Raji (cell line): ENCODE measurements around the gene TMEM267.

ENCODE experiments used
- POLR2A ChIP-seq: IDR thresholded peaks from 2 replicates; pipeline ENCODE4 v1.6.1; 2011; ENCODE audit warnings: low read depth, low read length, control low read depth; ENCODE audit not compliant: insufficient read depth

Gene TMEM267

DNA sequence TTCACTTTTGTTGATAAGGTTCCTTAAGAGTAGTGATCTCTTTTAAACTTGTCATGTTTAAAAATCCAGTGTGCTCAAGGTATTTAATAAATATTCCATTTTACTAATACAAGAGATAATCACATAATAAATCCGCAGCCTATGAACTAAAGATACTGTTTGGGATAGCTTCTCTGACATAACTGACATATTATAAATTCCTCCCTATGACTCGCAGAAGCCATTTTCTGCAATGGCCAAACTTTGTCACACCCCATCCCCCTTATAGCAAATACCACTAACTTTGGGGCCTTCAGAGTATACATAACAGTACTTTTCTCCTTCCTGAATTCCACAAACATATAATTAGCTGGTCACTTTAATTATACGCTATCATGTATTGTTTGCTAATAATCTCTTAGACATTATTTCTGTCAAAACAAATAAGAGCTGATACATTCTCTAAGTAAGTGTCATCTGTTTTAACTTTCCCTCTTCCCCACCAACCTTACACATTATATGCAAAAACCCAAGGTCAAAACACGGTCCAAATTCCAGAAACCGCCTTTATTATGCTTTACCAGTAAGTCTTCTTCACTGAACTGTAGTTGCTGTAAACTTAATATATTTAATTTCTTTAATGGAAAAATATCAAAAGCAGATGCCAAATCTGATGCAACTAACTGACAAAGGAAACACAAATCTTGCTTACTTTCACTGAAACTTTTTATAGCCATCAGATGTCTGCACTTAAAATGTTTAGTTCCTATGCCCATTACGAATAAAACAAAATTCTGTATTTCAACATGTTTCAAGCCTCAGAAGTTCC lies 971 bp downstream of the TMEM267 start:
- TF ChIP-seq POLR2A: no peak

DNA sequence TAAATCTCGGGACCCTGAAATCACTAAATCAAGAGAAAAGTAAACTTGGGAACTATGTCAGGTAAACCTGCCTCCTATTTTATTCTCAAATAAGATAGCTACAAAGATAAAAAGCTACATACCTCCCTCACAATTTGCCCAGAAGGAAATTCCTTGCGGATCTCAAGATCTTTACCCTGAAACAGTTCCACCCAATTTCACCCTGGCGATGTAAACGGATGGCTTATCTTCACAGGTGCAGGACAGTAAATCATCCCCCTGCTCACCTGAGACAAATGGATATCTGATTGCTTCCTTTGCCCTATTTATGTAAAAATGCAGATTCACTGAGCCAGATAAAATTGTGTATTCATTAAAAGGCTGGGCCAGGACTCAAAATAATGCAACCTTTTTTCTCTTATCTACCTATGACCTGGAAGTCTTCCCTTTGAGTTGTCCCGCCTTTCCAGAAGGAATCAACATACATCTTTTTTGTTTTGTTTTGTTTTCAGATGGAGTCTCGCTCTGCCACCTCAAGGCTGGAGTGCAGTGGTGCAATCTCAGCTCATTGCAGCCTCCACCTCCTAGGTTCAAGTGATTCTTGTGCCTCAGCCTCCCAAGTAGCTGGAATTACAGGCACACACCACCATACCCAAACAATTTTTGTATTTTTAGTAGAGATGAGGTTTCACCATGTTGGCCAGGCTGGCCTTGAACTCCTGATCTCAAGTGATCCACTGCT lies 13.8 kb downstream of the TMEM267 start:
- no peak for TF ChIP-seq POLR2A

- no peak for TF ChIP-seq POLR2A
Observed at GRCh38 chr5:43467100-43467499, 16.6 kb downstream of the TMEM267 start.

DNA sequence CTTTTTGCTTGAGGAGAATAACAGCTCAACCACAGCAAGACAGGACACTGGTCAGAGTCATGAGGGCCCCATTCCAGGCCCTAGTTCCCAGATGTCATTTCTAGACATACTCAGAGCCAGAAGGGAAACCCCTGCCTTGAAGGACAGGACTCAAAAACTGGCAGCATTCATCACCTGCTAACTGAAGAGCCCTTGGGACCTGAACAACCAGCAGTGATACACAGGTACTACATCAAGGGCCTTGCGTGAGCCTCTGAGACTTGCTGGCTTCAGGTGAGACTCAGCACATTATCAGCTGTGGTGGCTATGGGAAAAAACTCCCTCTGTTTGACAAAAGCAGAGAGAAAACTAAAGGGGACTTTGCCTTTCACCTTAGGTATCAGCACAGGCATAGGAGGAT lies 22.6 kb downstream of the TMEM267 start:
- no peak for TF ChIP-seq POLR2A

- TF ChIP-seq POLR2A: no peak
Observed at GRCh38 chr5:43456556-43456955, 27.1 kb downstream of the TMEM267 start.

- TF ChIP-seq POLR2A: no peak
Observed at GRCh38 chr5:43437062-43437660, 46.5 kb downstream of the TMEM267 start.

- TF ChIP-seq POLR2A: no peak
Observed at GRCh38 chr5:43433382-43433781, 50.3 kb downstream of the TMEM267 start.

DNA sequence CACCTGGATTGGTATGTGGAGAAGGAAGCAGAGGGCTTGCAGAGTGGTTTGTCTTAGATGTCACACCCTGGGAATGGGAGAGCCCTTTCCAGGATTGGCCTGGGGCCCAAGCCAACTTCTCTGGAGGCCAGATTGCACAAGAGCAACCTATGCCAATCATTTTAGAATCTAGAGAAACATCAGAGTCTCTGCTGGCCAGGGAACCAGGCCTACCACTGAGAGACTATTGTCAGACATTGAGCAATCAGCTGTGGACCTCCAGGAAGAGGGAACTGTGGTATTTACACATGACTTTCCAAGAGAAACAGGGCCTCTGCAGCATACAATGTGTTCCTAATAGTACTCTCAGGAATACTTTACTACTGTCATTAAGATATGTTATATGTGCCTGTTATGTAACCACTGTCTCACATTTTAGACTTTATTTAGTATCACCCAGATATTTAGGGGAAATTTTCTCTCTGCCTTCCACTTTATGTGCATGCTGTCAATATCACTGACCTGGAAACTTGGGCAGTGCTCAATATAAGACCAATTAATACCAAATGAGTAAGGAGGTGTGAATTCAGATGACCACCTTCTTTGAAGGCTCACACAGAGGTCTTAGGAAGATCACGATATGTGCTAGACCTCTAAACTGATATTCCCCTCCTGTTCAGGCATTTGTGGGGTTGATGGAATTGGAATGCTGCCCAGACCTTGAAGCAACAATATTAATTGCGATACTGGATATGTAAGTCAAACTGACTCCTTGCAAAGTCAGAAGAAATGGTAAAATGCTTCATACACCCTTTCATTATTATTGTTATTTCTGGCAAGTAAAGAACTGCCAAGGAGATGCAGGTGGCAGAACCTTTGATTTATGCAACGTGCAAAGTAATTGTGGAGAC lies 50.9 kb downstream of the TMEM267 start:
- TF ChIP-seq POLR2A: no peak

DNA sequence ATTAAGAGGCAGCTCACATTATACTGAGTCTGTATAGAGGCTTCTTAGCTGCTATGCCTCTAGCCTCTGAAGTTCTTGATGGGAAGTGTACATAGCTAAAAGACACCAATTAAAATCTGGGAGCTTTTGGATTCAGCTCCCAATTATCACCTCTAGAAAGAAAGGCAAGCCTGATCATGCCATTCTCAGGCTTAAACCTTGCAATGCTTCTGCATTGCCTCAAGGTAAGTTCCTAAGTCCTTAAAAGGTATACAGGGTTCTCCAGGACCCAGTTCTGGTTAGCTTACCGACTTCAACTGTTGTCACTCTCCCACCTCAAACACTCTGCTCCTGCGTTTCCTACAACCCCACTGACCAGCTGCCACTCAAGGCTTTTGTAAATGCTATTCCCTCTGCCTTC lies 54.0 kb downstream of the TMEM267 start:
- TF ChIP-seq POLR2A: no peak

DNA sequence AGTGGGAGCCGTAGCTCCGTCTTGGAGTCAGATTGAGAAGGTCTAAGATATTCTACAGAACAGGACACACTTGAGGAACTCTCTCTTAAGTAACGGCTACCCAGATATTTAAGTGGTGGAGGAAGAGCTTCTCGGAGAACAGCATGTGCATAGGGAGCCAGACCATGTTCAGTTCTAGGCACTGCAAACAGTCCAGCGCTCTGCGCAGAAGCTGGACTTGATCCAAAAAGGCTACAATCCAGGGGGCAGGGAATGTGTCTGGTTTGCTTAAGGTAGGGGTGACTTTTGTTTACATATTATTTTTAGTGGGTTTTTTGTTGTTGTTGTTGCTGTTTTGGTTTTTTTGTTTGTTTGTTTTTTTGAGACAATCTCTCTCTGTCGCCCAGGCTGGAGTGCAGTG lies 54.6 kb downstream of the TMEM267 start:
- TF ChIP-seq POLR2A: no peak

GRCh38 chr5:43427306-43427705 lies 56.4 kb downstream of the TMEM267 start:
- TF ChIP-seq POLR2A: no peak

GRCh38 chr5:43425983-43426382 lies 57.7 kb downstream of the TMEM267 start:
- TF ChIP-seq POLR2A: no peak

GRCh38 chr5:43422143-43422542 lies 61.5 kb downstream of the TMEM267 start:
- no peak for TF ChIP-seq POLR2A

- TF ChIP-seq POLR2A: no peak
Observed at GRCh38 chr5:43421450-43422133, 62.1 kb downstream of the TMEM267 start.
